ENCODE results near the gene RND2.

RND2 gene

GRCh38 chr17:43079641-43080302 lies 54.7 kb downstream of the RND2 start:
- no peak for DNase-seq
